HCT116 (cell line): ENCODE measurements around the gene BABAM2. TPM values are rescaled to one million over a fixed set of nuclear protein-coding genes. Genes with fewer than 3 reads are reported as not detected.

Experiments used
- ATAC-seq: fragments of 200-7000 bp; cut with Tn5 transposase; 2 replicates; pipeline ENCODE4 v1.9.1; 2020; ENCODE audit warnings: mild to moderate bottlenecking, moderate library complexity
- BruUV-seq: library from RNA; stranded (reverse); fragments of 400-500 nt; replicated peaks from 2 replicates; lab custom pipeline; 2021; lab: Mats Ljungman, UMichigan
- CTCF ChIA-PET: fragments of 300-600 bp; sonication (Branson Sonifier 250); formaldehyde crosslinking; loops from one replicate; lab custom pipeline; 2021; ENCODE audit warnings: antibody characterized with exemption; lab: Charles Lee
- POLR2A ChIA-PET: fragments of 300-600, 350-600 bp; sonication (Branson Sonifier 250); formaldehyde crosslinking; loops from one replicate; lab custom pipeline; 2021; ENCODE audit warnings: antibody characterized with exemption; lab: Charles Lee
- RAD21 ChIA-PET, 2 experiments: fragments of 300-600 bp; sonication (Branson Sonifier 250); formaldehyde crosslinking; loops; one replicate each; lab custom pipeline; 2023; ENCODE audit warnings: low total read pairs in 2 of 2; ENCODE audit not compliant: uncharacterized antibody in 2 of 2, unreplicated experiment in 2 of 2, low non-redundant PET in 1 of 2; lab: Charles Lee
- DNase-seq: peaks from one replicate; pipeline ENCODE4 v3.0.0-alpha.2; 2010; ENCODE audit warnings: low read depth, low spot score
- H2AFZ ChIP-seq: fragments of 200-600 bp; shearing (Covaris generic), sonication (generic); 2 replicates; pipeline ENCODE4 v1.6.1; 2017; ENCODE audit warnings: low read depth, mixed run types, mixed read lengths, antibody characterized with exemption, low read length; ENCODE audit not compliant: poor library complexity, severe bottlenecking
- H3K27ac ChIP-seq: 2 replicates; pipeline ENCODE4 v1.5.1; 2012; ENCODE audit warnings: low read depth, low read length
- H3K27me3 ChIP-seq: fragments of 200-600 bp; sonication (generic); 2 replicates; pipeline ENCODE4 v1.6.1; 2016; ENCODE audit warnings: mixed run types, low read length, mixed read lengths; ENCODE audit not compliant: insufficient read depth
- H3K36me3 ChIP-seq, 2 experiments: fragments of 200-500 bp in 1 of 2; fragments of 200-600 bp in 1 of 2; sonication (Bioruptor generic) in 1 of 2; sonication (generic) in 1 of 2; 2 replicates each; pipeline versions ENCODE4 v1.5.1 to v1.6.1; 2014 to 2016; ENCODE audit warnings: low read length in 2 of 2, inconsistent platforms in 1 of 2, mixed read lengths in 1 of 2, mixed run types in 1 of 2; ENCODE audit not compliant: insufficient read depth in 2 of 2, control insufficient read depth in 1 of 2
- H3K4me1 ChIP-seq, 2 experiments: fragments of 200-600 bp in 1 of 2; sonication (generic) in 1 of 2; 2 replicates each; pipeline versions ENCODE4 v1.5.1 to v1.6.1; 2012 to 2017; ENCODE audit warnings: low read length in 2 of 2, inconsistent platforms in 1 of 2, mild to moderate bottlenecking in 1 of 2, mixed read lengths in 1 of 2, mixed run types in 1 of 2, moderate library complexity in 1 of 2; ENCODE audit not compliant: insufficient read depth in 2 of 2, control insufficient read depth in 1 of 2
- H3K4me2 ChIP-seq: fragments of 200-600 bp; sonication (generic); 2 replicates; pipeline ENCODE4 v1.6.1; 2017; ENCODE audit warnings: mixed run types, low read length, mixed read lengths
- H3K4me3 ChIP-seq, 2 experiments: fragments of 200-600 bp in 1 of 2; sonication (generic) in 1 of 2; replicated peaks in 1 of 2; 2 replicates each; pipeline ENCODE4 v1.5.1; 2011 to 2016; ENCODE audit warnings: low read length in 2 of 2, control low read depth in 1 of 2, low read depth in 1 of 2, mild to moderate bottlenecking in 1 of 2, mixed read lengths in 1 of 2, mixed run types in 1 of 2
- H3K79me2 ChIP-seq: fragments of 200-600 bp; sonication (generic); 2 replicates; pipeline ENCODE4 v1.6.1; 2017; ENCODE audit warnings: mild to moderate bottlenecking, mixed run types, low read length, moderate library complexity, mixed read lengths; ENCODE audit not compliant: insufficient read depth
- H3K9ac ChIP-seq: fragments of 200-600 bp; sonication (generic); 2 replicates; pipeline ENCODE4 v1.6.1; 2016; ENCODE audit warnings: low read length, mixed read lengths
- H3K9me2 ChIP-seq: fragments of 200-600 bp; sonication (generic), shearing (Covaris generic); 2 replicates; pipeline ENCODE4 v1.6.1; 2017; ENCODE audit warnings: mixed run types, mild to moderate bottlenecking, moderate library complexity; ENCODE audit not compliant: insufficient read depth
- H3K9me3 ChIP-seq, 2 experiments: fragments of 200-500 bp in 1 of 2; fragments of 200-600 bp in 1 of 2; sonication (Bioruptor generic) in 1 of 2; sonication (generic) in 1 of 2; 2 replicates each; pipeline ENCODE4 v1.6.1; 2014 to 2017; ENCODE audit warnings: low read length in 2 of 2, mixed read lengths in 2 of 2, inconsistent platforms in 1 of 2, low read depth in 1 of 2, mild to moderate bottlenecking in 1 of 2, mixed run types in 1 of 2, moderate library complexity in 1 of 2; ENCODE audit not compliant: control insufficient read depth in 1 of 2, insufficient read depth in 1 of 2
- H4K20me1 ChIP-seq: fragments of 200-600 bp; sonication (generic), shearing (Covaris generic); 2 replicates; pipeline ENCODE4 v1.6.1; 2017; ENCODE audit warnings: mixed run types, mild to moderate bottlenecking, moderate library complexity; ENCODE audit not compliant: insufficient read depth
- CBX3 ChIP-seq: IDR thresholded peaks from 2 replicates; pipeline ENCODE4 v1.6.1; 2012; ENCODE audit warnings: low read depth
- EGR1 ChIP-seq: IDR thresholded peaks from 2 replicates; pipeline ENCODE4 v1.6.1; 2012; ENCODE audit warnings: low read depth
- ELF1 ChIP-seq: IDR thresholded peaks from 2 replicates; pipeline ENCODE4 v1.6.1; 2012; ENCODE audit warnings: low read depth, borderline replicate concordance
- EZH2 ChIP-seq: fragments of 200-600 bp; sonication (generic); IDR thresholded peaks from 2 replicates; pipeline ENCODE4 v1.6.1; 2017; ENCODE audit warnings: antibody characterized with exemption, mixed run types
- EZH2phosphoT487 ChIP-seq: fragments of 200-600 bp; IDR thresholded peaks from 2 replicates; pipeline ENCODE4 v1.6.1; 2018; ENCODE audit warnings: antibody characterized with exemption, borderline replicate concordance
- FOSL1 ChIP-seq: IDR thresholded peaks from 2 replicates; pipeline ENCODE4 v1.6.1; 2012; ENCODE audit warnings: low read depth
- JUND ChIP-seq: IDR thresholded peaks from 2 replicates; pipeline ENCODE4 v1.6.1; 2012
- POLR2AphosphoS5 ChIP-seq: IDR thresholded peaks from 2 replicates; pipeline ENCODE4 v1.6.1; 2011; ENCODE audit warnings: mild to moderate bottlenecking, low read depth, low read length, moderate library complexity
- SIN3A ChIP-seq: IDR thresholded peaks from 2 replicates; pipeline ENCODE4 v1.6.1; 2012; ENCODE audit warnings: low read depth
- SP1 ChIP-seq: IDR thresholded peaks from 2 replicates; pipeline ENCODE4 v1.6.1; 2012; ENCODE audit warnings: low read depth
- TCF7L2 ChIP-seq: IDR thresholded peaks from 2 replicates; pipeline ENCODE4 v1.7.0; 2011; ENCODE audit warnings: borderline replicate concordance, inconsistent platforms; ENCODE audit not compliant: insufficient read depth, insufficient read length; ENCODE audit errors: extremely low read depth
- ZFX ChIP-seq: fragments of 450-650 bp; IDR thresholded peaks from 2 replicates; pipeline ENCODE4 v1.6.1; 2017
- intact Hi-C: fragments of 100-400 bp; cut with micrococcal nuclease; formaldehyde crosslinking; loops from 2 replicates; pipeline ENCODE4 v1.10.0; 2022
- total RNA-seq: library from RNA; stranded (reverse); gene quantifications from one replicate; pipeline ENCODE4 v1.2.1, GENCODE V29; 2021; ENCODE audit not compliant: unreplicated experiment
- TF ChIP-seq, protein P1 (sequence below): IDR thresholded peaks from 2 replicates; pipeline ENCODE4 v1.6.1; 2012; ENCODE audit warnings: low read depth
- TF ChIP-seq, protein P2 (sequence below): IDR thresholded peaks from 2 replicates; pipeline ENCODE4 v1.6.1; 2012
- TF ChIP-seq, protein P3 (sequence below): IDR thresholded peaks from 2 replicates; pipeline ENCODE4 v1.6.1; 2012

Gene BABAM2
- total RNA-seq, 1 experiment from 2014 or later: 23.8 TPM

DNA sequence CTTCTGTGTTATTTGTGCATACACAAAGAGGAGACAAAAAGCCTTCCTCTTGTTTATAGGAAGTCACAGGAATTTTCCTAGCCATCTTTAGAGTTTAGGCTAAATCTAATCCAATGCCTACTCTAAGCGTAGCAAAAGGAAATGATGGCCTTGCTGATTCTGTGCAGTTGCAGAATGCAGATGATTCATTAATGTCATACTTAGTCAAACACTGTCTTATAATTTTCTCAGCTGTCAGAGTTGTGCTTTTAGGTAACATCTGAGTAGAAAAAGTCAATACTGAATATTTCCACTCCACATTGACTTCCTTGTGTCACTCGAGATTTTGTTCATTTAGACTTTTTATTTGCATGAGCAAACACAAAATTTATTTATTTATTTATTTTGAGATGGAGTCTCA is 344.3 kb downstream of the BABAM2 start (continued):
- TF ChIP-seq, protein P1, sequence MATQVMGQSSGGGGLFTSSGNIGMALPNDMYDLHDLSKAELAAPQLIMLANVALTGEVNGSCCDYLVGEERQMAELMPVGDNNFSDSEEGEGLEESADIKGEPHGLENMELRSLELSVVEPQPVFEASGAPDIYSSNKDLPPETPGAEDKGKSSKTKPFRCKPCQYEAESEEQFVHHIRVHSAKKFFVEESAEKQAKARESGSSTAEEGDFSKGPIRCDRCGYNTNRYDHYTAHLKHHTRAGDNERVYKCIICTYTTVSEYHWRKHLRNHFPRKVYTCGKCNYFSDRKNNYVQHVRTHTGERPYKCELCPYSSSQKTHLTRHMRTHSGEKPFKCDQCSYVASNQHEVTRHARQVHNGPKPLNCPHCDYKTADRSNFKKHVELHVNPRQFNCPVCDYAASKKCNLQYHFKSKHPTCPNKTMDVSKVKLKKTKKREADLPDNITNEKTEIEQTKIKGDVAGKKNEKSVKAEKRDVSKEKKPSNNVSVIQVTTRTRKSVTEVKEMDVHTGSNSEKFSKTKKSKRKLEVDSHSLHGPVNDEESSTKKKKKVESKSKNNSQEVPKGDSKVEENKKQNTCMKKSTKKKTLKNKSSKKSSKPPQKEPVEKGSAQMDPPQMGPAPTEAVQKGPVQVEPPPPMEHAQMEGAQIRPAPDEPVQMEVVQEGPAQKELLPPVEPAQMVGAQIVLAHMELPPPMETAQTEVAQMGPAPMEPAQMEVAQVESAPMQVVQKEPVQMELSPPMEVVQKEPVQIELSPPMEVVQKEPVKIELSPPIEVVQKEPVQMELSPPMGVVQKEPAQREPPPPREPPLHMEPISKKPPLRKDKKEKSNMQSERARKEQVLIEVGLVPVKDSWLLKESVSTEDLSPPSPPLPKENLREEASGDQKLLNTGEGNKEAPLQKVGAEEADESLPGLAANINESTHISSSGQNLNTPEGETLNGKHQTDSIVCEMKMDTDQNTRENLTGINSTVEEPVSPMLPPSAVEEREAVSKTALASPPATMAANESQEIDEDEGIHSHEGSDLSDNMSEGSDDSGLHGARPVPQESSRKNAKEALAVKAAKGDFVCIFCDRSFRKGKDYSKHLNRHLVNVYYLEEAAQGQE: no peak
- TF ChIP-seq EZH2: no peak

DNA sequence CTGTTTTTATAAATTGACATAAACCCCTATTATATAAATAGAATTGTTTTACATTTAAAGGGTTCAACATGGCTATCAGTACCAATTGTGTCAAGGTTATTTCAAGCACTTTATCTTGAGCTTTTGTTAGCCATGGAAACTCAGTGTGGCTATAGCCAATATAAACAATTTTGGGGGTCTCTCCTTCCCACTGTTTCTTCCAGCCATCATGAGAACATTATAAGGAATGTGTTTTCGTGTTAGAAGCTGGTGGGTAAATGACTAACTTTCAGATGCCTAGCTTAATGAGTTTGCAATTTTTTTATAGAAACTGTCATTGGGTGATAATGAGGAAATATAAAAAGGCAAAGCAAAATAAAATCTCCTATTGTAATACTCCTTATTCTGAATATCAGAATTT is 348.7 kb downstream of the BABAM2 start:
- Histone ChIP-seq H3K27ac (no peak overlapping the region), H3K36me3 (no peaks in the 10 kb centered on the region), H4K20me1 (no peaks in the 10 kb centered on the region), H3K9me3 (no peaks in the 10 kb centered on the region), H3K79me2 (no peaks in the 10 kb centered on the region), H3K4me3 (no peak overlapping the region), H3K9me2 (no peaks in the 10 kb centered on the region), H3K27me3 (no peaks in the 10 kb centered on the region), H3K4me1 (no peaks in the 10 kb centered on the region), H3K4me2 (no peak overlapping the region), H2AFZ (no peak overlapping the region), H3K9ac (no peak overlapping the region)
- POLR2A ChIA-PET: no interaction called here
- no TSS peak for BruUV-seq
- DNase-seq (no peak), ATAC-seq (no peak)
- CTCF ChIA-PET: interaction anchor here (1.0 kb wide), 1 partner anchor 11 kb away, joined by 3 read pairs; no protein-coding TSS in a partner anchor
- TF ChIP-seq EZH2: no peak
- no peak for TF ChIP-seq ZFX
- TF ChIP-seq ELF1: no peak
- TF ChIP-seq POLR2AphosphoS5: no peak
- TF ChIP-seq, protein P2, sequence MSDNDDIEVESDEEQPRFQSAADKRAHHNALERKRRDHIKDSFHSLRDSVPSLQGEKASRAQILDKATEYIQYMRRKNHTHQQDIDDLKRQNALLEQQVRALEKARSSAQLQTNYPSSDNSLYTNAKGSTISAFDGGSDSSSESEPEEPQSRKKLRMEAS: no peak
- TF ChIP-seq JUND: no peak
- no peak for TF ChIP-seq FOSL1
- TF ChIP-seq CBX3: no peak
- no peak for TF ChIP-seq SP1
- TF ChIP-seq SIN3A: no peak
- TF ChIP-seq EZH2phosphoT487: no peak
- TF ChIP-seq, protein P1: no peak
- no peak for TF ChIP-seq TCF7L2
- no peak for TF ChIP-seq EGR1
- TF ChIP-seq, protein P3, sequence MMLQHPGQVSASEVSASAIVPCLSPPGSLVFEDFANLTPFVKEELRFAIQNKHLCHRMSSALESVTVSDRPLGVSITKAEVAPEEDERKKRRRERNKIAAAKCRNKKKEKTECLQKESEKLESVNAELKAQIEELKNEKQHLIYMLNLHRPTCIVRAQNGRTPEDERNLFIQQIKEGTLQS: no peak
- RAD21 ChIA-PET: no interaction called here
- intact Hi-C loops: no loop called here
